Right lobe of liver (tissue), 4 donors: ENCODE measurements around the gene HNRNPDL.

ENCODE experiments used
- POLR2A ChIP-seq: fragments of 450-650 bp; IDR thresholded peaks from one replicate; pipeline ENCODE4 v1.6.1; 2017; ENCODE audit warnings: antibody characterized with exemption, mild to moderate bottlenecking
- TF ChIP-seq, protein P1 (sequence below), 4 donors: fragments of 200-600 bp in 3 of 4; fragments of 450-650 bp in 1 of 4; IDR thresholded peaks; one replicate each; pipeline versions ENCODE4 v1.5.1 to v1.8.0; 2016 to 2022; ENCODE audit warnings: antibody characterized with exemption in 4 of 4, mild to moderate bottlenecking in 2 of 4
- donor health status: DM: no; HTN: no; CAD: no.
- donor health status: DM: no; HTN: no; CAD: no.
- donor health status: DM: no; HTN: yes; CAD: no.

DNA sequence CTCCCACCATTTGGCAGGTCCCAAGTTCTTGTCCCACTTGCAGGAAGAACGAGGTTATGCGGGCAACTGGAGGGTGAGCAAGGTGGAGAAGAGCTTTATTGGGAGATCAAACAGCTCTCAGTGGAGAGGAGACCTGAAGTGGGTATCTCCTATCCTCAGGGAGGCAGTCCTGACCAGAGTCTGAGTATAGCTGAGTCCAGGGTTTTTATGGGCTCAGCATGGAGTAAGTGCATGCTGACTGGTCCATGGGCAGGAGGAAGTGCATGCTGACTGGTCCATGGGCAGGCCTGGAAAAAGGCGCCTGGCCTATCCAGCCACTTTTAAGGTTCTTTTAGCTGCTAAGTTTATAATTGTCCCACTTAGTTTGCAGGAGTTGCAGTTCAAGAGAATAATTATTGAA, 49.0 kb downstream of the HNRNPDL start:
- no peak for TF ChIP-seq POLR2A
- TF ChIP-seq, protein P1, sequence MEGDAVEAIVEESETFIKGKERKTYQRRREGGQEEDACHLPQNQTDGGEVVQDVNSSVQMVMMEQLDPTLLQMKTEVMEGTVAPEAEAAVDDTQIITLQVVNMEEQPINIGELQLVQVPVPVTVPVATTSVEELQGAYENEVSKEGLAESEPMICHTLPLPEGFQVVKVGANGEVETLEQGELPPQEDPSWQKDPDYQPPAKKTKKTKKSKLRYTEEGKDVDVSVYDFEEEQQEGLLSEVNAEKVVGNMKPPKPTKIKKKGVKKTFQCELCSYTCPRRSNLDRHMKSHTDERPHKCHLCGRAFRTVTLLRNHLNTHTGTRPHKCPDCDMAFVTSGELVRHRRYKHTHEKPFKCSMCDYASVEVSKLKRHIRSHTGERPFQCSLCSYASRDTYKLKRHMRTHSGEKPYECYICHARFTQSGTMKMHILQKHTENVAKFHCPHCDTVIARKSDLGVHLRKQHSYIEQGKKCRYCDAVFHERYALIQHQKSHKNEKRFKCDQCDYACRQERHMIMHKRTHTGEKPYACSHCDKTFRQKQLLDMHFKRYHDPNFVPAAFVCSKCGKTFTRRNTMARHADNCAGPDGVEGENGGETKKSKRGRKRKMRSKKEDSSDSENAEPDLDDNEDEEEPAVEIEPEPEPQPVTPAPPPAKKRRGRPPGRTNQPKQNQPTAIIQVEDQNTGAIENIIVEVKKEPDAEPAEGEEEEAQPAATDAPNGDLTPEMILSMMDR (IDR thresholded peaks at IDR 0.05): no peak
